Gastrocnemius medialis (tissue), 4 donors: ENCODE measurements around the gene MSH4. TPM values are rescaled to one million over a fixed set of nuclear protein-coding genes. Genes with fewer than 3 reads are reported as not detected.

Experiments used
- ATAC-seq, 2 donors: fragments of 150-250 bp; one replicate each; pipeline ENCODE4 v1.9.1; 2016
- DNase-seq, 2 donors: peaks; one replicate each; pipeline ENCODE4 v3.0.0-alpha.2; 2019
- H3K27ac ChIP-seq, 4 donors: fragments of 200-600 bp; sonication (generic); 1 replicate in 1 of 4; 2 replicates in 3 of 4; pipeline ENCODE4 v1.5.1; 2016 to 2018; ENCODE audit warnings: mild to moderate bottlenecking in 2 of 4, moderate library complexity in 1 of 4
- H3K27me3 ChIP-seq, 3 donors: fragments of 200-600 bp; sonication (generic) in 2 of 3; 1 replicate in 1 of 3; 2 replicates in 2 of 3; pipeline versions ENCODE4 v1.5.1 to v1.6.0; 2016 to 2019; ENCODE audit warnings: mild to moderate bottlenecking in 1 of 3, moderate library complexity in 1 of 3
- H3K36me3 ChIP-seq, 2 donors: fragments of 200-600 bp; sonication (generic) in 1 of 2; one replicate each; pipeline ENCODE4 v1.5.1; 2017 to 2018
- H3K4me1 ChIP-seq, 2 donors: fragments of 200-600 bp; sonication (generic) in 1 of 2; one replicate each; pipeline ENCODE4 v1.5.1; 2016 to 2017; ENCODE audit warnings: mild to moderate bottlenecking in 2 of 2
- H3K4me3 ChIP-seq, 4 donors: fragments of 200-600 bp; sonication (generic) in 3 of 4; 1 replicate in 1 of 4; 2 replicates in 3 of 4; pipeline ENCODE4 v1.5.1; 2016 to 2019; ENCODE audit warnings: mild to moderate bottlenecking in 2 of 4
- H3K9me3 ChIP-seq, 3 donors: fragments of 200-600 bp; sonication (generic) in 2 of 3; 1 replicate in 1 of 3; 2 replicates in 2 of 3; pipeline ENCODE4 v1.5.1; 2016 to 2019
- CTCF ChIP-seq, 5 experiments: fragments of 450-650 bp in 3 of 5; fragments of 200-600 bp in 2 of 5; sonication (generic) in 2 of 5; IDR thresholded peaks in 4 of 5; conservative IDR thresholded peaks in 1 of 5; 1 replicate in 4 of 5; 2 replicates in 1 of 5; pipeline ENCODE4 v1.5.1; 2016 to 2019; ENCODE audit warnings: antibody characterized with exemption in 5 of 5, mild to moderate bottlenecking in 3 of 5, moderate library complexity in 3 of 5
- POLR2A ChIP-seq, 2 donors: fragments of 450-650 bp; IDR thresholded peaks; one replicate each; pipeline ENCODE4 v1.6.1; 2017; ENCODE audit warnings: antibody characterized with exemption in 2 of 2, mild to moderate bottlenecking in 2 of 2, moderate library complexity in 2 of 2
- in situ Hi-C, 4 donors: fragments of 200-750 bp; cut with MboI; loops; one replicate each; pipeline versions ENCODE4 v1.15.0 to v1.8.0; 2017; ENCODE audit warnings: low sequenced_read_pairs in 4 of 4
- intact Hi-C: fragments of 100-400 bp; cut with DNase I; formaldehyde crosslinking; loops from one replicate; pipeline ENCODE4 v1.15.1; 2023; ENCODE audit warnings: low total_unique reads
- total RNA-seq, 4 donors: library from RNA; depleted of rRNA; stranded (reverse); fragments of >200 nt; gene quantifications; one replicate each; pipeline versions ENCODE4 v1.1.0 to v1.2.3, GENCODE V29; 2016

The MSH4 gene
- total RNA-seq, 4 donors from 2014 or later, result 0.15 to 2.2 (median 0.40) TPM

GRCh38 chr1:75841421-75841820 lies 44.7 kb downstream of the MSH4 start:
- in situ Hi-C loops, result no loop called here
- Histone ChIP-seq H3K36me3 (no peaks in the 10 kb centered on the region), H3K4me1 (no peaks in the 10 kb centered on the region), H3K9me3 (no peaks in the 10 kb centered on the region), H3K4me3 (no peak overlapping the region), H3K27me3 (no peaks in the 10 kb centered on the region), H3K27ac (no peak overlapping the region)
- intact Hi-C loops, result no loop called here
- DNase-seq, result no peak
- TF ChIP-seq POLR2A (IDR thresholded peaks at IDR 0.05), result no peak
- no peak for TF ChIP-seq CTCF (IDR thresholded peaks at IDR 0.05 in 4 of 5, conservative IDR thresholded peaks at IDR 0.05 in 1 of 5)
- ATAC-seq, result no peak

GRCh38 chr1:75845576-75845975 lies 48.9 kb downstream of the MSH4 start:
- H3K27ac ChIP-seq, result no peak overlapping the region
- DNase-seq (no peak), ATAC-seq (no peak)
- no peaks in the 10 kb centered on the region for H3K4me1 ChIP-seq
- in situ Hi-C loops (no loop called here), intact Hi-C loops (no loop called here)
- no peaks in the 10 kb centered on the region for H3K9me3 ChIP-seq
- no peak overlapping the region for H3K4me3 ChIP-seq
- H3K27me3 ChIP-seq, result no peaks in the 10 kb centered on the region
- H3K36me3 ChIP-seq, result no peaks in the 10 kb centered on the region
- TF ChIP-seq POLR2A (IDR thresholded peaks at IDR 0.05) (no peak), CTCF (IDR thresholded peaks at IDR 0.05 in 4 of 5, conservative IDR thresholded peaks at IDR 0.05 in 1 of 5) (no peak)

- intact Hi-C loops (no loop called here), in situ Hi-C loops (no loop called here)
- Histone ChIP-seq H3K27ac (no peak overlapping the region), H3K4me3 (no peak overlapping the region), H3K27me3 (no peaks in the 10 kb centered on the region), H3K9me3 (no peaks in the 10 kb centered on the region), H3K36me3 (no peaks in the 10 kb centered on the region), H3K4me1 (no peaks in the 10 kb centered on the region)
- TF ChIP-seq POLR2A (IDR thresholded peaks at IDR 0.05) (no peak), CTCF (IDR thresholded peaks at IDR 0.05 in 4 of 5, conservative IDR thresholded peaks at IDR 0.05 in 1 of 5) (no peak)
- no peak for ATAC-seq
- DNase-seq, result no peak
Measured at GRCh38 chr1:75855010-75855409, 58.3 kb downstream of the MSH4 start.

- no peaks in the 10 kb centered on the region for H3K9me3 ChIP-seq
- DNase-seq (no peak), ATAC-seq (no peak)
- H3K4me1 ChIP-seq, result no peaks in the 10 kb centered on the region
- in situ Hi-C loops (no loop called here), intact Hi-C loops (no loop called here)
- TF ChIP-seq POLR2A (IDR thresholded peaks at IDR 0.05) (no peak), CTCF (IDR thresholded peaks at IDR 0.05 in 4 of 5, conservative IDR thresholded peaks at IDR 0.05 in 1 of 5) (no peak)
- H3K36me3 ChIP-seq, result no peaks in the 10 kb centered on the region
- H3K4me3 ChIP-seq, result no peak overlapping the region
- H3K27ac ChIP-seq, result no peak overlapping the region
- H3K27me3 ChIP-seq, result no peaks in the 10 kb centered on the region
Measured at GRCh38 chr1:75855734-75856133, 59.1 kb downstream of the MSH4 start.

GRCh38 chr1:75861831-75862230 lies 65.1 kb downstream of the MSH4 start:
- no peak overlapping the region for H3K27ac ChIP-seq
- intact Hi-C loops, result loop anchor here (5.0 kb wide), 1 partner anchor 305 kb away; no protein-coding TSS in a partner anchor
- no peaks in the 10 kb centered on the region for H3K9me3 ChIP-seq
- TF ChIP-seq POLR2A (IDR thresholded peaks at IDR 0.05) (no peak), CTCF (IDR thresholded peaks at IDR 0.05 in 4 of 5, conservative IDR thresholded peaks at IDR 0.05 in 1 of 5) (no peak)
- DNase-seq (no peak), ATAC-seq (no peak)
- H3K4me1 ChIP-seq, result no peaks in the 10 kb centered on the region
- in situ Hi-C loops, result no loop called here
- no peaks in the 10 kb centered on the region for H3K36me3 ChIP-seq
- H3K27me3 ChIP-seq, result no peaks in the 10 kb centered on the region
- no peak overlapping the region for H3K4me3 ChIP-seq
